GM21717 (cell line): ENCODE data around the gene HNRNPL.
A peak's percentile ranks its signal among the peaks of the same experiment; 100 is the strongest.
"Not testable (repeated sequence)": the region's sequence is repeated elsewhere in the genome, so short reads cannot be mapped to it uniquely, and the experiment has no call there.

Source experiments
- ATAC-seq: cut with Tn5 transposase; IDR thresholded peaks from one replicate; pipeline ENCODE4 v1.9.1; 2021; ENCODE audit warnings: mild to moderate bottlenecking, moderate library complexity; ENCODE audit not compliant: unreplicated experiment

Gene HNRNPL

GRCh38 chr19:38869836-38870607 is 20.2 kb upstream of the HNRNPL start:
- peak; percentile 45 for ATAC-seq

- ATAC-seq = no peak
Observed at GRCh38 chr19:38869160-38869835, 19.5 kb upstream of the HNRNPL start.

DNA sequence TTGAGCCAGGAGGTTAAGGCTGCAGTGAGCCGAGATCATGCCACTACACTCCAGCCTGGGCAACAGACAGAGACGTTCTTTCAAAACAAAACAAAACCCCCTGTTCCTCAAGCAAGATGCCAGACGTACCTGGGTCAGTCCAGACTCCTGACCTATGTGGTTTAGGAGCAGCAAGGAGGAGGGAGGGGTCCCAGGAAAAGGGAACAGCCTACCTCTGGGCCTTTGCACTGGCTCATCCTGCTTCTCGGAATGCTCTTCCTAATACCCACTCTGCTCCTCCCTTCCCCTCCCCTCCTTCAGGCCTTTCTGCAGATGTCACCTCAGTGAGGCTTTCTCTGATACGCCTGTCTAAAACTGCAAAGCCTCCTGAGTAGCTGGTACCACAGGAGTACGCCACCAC is 18.8 kb upstream of the HNRNPL start:
- no peak for ATAC-seq

GRCh38 chr19:38867171-38867780 is 17.5 kb upstream of the HNRNPL start:
- no peak for ATAC-seq

DNA sequence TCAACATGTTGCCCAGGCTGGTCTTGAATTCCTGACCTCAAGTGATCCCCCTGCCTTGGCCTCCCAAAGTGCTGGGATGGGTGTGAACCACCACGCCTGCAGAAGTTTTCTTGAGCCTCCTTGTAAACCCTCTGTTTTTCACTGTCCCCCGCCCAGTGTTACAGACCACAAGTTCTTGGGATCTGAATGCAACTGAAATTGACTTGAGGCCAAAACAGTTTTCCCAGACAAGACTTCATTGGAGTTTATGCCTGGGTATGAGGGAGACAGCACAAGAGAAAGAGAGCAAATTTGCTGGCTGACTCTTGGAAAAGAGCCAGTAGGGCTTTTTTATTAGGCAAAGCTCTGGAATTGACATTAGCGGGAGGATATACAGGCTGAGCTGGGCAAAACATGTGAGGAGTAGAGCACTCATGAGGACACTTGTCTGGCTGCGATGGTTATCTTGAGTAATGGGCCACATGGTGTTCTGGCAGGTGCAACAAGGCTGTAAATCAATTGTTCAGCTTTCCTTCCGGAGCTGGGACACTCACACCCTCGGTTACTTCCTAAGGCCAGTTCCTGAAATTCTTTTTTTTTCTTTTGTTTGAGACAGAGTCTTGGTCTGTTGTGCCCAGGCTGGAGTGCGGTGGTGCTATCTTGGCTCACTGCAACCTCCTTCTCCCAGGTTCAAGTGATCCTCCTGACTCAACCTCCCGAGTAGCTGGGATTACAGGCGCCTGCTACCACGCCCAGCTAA is 12.7 kb upstream of the HNRNPL start:
- ATAC-seq = no peak

DNA sequence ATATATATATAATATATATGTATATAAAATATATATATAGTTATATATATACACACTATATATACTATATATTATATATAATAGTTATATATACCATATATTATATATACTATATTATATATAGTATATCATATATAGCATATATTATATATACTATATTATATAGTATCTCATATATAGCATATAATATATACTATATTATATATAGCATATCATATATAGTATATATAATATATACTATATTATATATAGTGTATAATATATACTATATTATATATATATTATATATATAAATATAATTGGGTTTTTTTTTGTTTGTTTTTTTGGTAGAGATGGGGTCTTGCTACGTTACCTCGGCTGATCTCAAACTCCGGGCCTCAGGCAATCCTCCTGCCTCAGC is 11.6 kb upstream of the HNRNPL start:
- no peak for ATAC-seq

DNA sequence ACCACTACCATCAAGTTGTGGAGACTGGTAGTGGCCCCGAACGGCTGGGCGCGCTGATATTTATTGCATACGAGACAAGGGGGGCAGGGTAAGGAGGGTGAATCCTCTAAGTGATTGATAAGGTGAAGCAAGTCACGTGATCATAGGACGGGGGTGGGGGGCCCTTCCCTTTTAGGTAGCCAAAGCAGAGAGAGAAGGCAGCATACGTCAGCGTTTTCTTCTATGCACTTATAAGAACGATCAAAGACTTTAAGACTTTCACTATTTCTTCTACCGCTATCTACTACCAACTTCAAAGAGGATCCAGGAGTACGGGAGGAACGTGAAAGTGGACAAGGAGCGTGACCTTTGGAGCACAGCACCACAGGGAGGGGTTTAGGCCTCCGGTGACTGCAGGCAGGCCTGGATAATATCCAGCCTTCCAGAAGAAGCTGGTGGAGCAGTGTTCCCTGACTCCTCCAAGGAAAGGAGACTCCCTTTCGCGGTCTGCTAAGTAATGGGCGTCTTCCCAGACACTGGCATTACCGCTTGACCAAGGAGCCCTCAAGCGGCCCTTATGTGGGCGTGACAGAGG is 9.9 kb upstream of the HNRNPL start:
- ATAC-seq = not testable (repeated sequence)

GRCh38 chr19:38856813-38857212 is 7.0 kb upstream of the HNRNPL start:
- no peak for ATAC-seq

GRCh38 chr19:38855751-38856150 is 6.0 kb upstream of the HNRNPL start:
- not testable (repeated sequence) for ATAC-seq

GRCh38 chr19:38854961-38855360 is 5.2 kb upstream of the HNRNPL start:
- ATAC-seq = not testable (repeated sequence)

- ATAC-seq = no peak
Observed at GRCh38 chr19:38853214-38853613, 3.4 kb upstream of the HNRNPL start.

GRCh38 chr19:38852231-38853044 is 2.7 kb upstream of the HNRNPL start:
- ATAC-seq = no peak

GRCh38 chr19:38851622-38852230 is 1.9 kb upstream of the HNRNPL start:
- peak; percentile 20 for ATAC-seq

GRCh38 chr19:38850976-38851621 is 1.3 kb upstream of the HNRNPL start:
- no peak for ATAC-seq

GRCh38 chr19:38850436-38850975 is 720 bp upstream of the HNRNPL start:
- peak; percentile 63 for ATAC-seq

- peak; percentile 13 for ATAC-seq
Observed at GRCh38 chr19:38849147-38849859, 483 bp downstream of the HNRNPL start.

GRCh38 chr19:38848299-38849146 is 1.3 kb downstream of the HNRNPL start:
- ATAC-seq = no peak
